KOPT-K1 (cell line): ENCODE measurements around the gene PPP1R12A.
"Not testable (repeated sequence)": the region's sequence is repeated elsewhere in the genome, so short reads cannot be mapped to it uniquely, and the experiment has no call there.

Source experiments
- H3K27ac ChIP-seq: fragments of 200-600 bp; sonication (generic); 2 replicates; pipeline ENCODE4 v1.5.1; 2016; ENCODE audit warnings: antibody characterized with exemption, mild to moderate bottlenecking, low read depth, low read length; ENCODE audit not compliant: poor library complexity, severe bottlenecking
- H3K36me3 ChIP-seq: fragments of 200-600 bp; sonication (generic); 2 replicates; pipeline ENCODE4 v1.5.1; 2017; ENCODE audit warnings: antibody characterized with exemption, mild to moderate bottlenecking, low read length, moderate library complexity; ENCODE audit not compliant: insufficient read depth
- H3K9me3 ChIP-seq: fragments of 200-600 bp; sonication (generic); 2 replicates; pipeline ENCODE4 v1.5.1; 2017; ENCODE audit warnings: antibody characterized with exemption, low read length, mild to moderate bottlenecking; ENCODE audit not compliant: insufficient read depth, poor library complexity, severe bottlenecking

The PPP1R12A gene

DNA sequence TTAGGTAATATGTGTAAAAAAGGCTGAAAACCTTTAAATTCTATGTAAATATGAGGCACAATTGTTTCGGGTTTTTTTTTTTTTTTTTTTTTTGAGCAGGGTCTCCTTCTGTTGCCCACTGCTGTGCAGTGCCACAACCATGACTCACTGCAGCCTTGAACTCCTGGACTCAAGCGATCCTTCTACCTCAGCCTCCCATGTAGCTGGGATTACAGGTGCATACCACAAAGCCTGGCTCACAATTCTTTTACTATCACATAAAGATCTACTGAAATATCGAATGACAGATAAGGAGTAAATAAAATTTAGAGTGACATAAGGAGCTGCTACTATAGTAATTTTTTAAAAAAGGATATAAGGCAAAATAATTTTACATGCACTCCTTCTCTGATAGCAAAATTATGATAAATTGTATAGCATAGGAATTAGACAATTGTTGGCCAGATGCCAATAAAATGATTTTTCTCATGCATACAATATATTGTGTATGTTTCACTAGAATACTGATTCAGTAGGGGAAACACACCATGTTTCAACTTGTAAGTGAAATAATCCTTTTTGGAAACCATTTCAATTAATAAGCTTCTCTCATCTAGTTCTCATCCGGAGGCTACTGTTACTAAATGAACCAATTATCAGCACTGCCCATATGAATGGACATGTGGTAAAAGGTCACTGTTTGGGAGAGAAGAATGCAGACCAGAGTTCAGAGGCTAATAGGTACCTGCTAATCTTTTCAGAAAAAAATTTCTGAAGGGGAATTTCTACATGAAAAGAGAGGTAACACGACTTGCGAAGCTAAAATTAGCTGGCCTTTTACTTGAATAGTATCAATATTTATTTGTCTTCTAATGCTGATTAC lies 108.4 kb downstream of the PPP1R12A start:
- H3K27ac ChIP-seq: no peak overlapping the region
- peaks cover 63% of the 10 kb centered on the region for H3K36me3 ChIP-seq

DNA sequence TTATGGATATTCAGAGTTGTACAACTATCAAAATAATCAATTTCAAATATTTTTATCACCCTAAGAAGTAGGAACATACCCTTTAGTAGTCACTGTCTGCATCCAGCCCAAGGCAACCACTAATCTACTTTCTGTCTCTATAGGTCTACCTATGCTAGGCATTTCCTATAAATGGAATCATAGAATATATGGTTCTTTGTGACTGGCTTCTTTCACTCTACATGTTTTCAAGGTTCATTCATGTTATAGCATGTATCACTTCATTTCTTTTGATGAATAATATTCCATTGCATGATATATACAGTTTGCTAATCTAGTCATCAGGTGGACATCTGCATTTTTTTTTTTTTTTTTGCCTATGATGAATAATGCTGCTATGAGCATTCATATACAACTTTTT lies 112.4 kb downstream of the PPP1R12A start:
- H3K36me3 ChIP-seq: peaks cover 67% of the 10 kb centered on the region
- no peaks in the 10 kb centered on the region for H3K9me3 ChIP-seq
- H3K27ac ChIP-seq: no peak overlapping the region

More for the DNA sequence above, 108.4 kb downstream of the PPP1R12A start:
- H3K9me3 ChIP-seq: no peaks in the 10 kb centered on the region

DNA sequence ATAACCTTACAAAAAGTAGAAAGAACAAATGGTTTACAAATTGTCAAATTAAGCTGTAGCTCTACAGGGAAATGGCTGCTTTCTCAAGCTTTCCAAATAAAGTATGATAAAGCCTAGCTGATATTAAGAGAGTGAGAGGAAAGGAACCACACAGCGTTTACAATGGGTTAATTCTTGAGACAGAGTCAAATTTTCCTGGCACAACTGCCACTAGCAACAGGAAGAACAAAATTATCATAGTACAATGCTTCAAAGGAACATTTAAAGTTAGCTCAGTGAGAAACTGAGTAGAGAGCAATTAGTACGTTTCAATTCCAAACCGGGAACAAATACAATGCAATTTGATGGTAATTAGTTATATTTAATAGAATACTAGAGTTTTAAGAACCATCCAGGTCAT lies 116.0 kb downstream of the PPP1R12A start:
- Histone ChIP-seq H3K9me3 (no peaks in the 10 kb centered on the region), H3K27ac (no peak overlapping the region), H3K36me3 (peaks cover 78% of the 10 kb centered on the region)

DNA sequence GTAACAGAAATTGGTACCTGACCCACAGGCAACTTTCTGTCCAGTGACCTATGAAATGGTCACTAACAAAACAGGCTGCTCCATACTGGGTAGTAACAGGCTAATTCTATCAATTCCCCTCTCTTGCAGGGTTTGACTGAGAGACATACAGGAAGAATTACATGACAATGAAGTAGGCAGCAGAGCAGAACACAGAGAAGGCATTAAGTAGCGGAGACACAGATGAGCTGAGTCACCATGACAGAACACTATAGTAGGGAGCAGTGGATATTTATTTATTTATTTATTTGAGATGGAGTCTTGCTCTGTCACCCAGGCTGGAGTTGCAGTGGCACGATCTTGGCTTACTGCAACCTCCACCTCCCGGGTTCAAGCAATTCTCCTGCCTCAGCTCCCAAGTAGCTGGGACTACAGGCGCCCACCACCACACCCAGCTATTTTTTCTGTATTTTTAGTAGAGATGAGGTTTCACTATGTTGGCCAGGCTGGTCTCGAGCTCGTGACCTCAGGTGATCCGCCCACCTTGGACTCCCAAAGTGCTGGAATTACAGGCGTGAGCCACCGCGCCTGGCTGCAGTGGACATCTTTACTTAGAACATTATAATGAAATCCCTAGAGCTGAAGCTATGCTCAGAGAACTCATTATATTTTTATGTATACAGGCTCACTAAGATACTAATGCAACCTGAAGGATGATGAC lies 150.4 kb downstream of the PPP1R12A start:
- not testable (repeated sequence) for H3K27ac ChIP-seq, H3K9me3 ChIP-seq
- H3K36me3 ChIP-seq: peaks cover 86% of the 10 kb centered on the region

DNA sequence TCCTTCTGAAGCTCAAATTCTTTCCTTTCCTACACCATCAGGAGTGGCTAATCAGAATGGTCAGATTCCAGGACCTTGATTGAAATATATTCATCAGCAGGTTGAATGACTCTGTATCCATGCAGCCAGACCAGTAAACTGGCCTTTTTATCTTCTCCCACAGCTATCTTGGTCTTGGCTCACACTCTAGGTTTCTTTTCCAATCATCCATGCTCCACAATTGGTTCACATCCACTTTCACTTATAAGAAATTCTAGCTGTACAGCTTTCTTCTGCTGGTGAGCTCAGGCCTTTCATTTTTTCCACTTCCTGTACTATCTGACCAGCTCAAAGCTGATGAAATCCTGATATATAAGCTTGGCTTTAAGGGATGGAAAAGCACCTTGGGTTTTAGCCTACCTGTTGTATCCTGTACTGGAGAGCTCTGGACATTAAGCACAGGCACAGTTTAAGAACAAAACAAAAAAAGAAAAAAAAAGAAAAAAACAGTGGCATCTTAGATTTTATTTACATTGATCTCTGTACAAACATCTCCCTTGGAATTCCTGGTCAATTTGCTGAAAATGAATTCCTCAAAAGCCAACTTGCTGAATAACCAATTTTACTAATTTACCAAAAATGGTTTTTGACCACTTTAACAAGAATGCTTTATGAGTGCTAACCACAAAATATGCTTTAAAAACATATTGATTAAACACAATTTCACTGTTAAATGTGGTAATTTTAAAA lies 152.6 kb downstream of the PPP1R12A start:
- no peak overlapping the region for H3K27ac ChIP-seq
- peaks cover 82% of the 10 kb centered on the region for H3K36me3 ChIP-seq
- no peaks in the 10 kb centered on the region for H3K9me3 ChIP-seq

DNA sequence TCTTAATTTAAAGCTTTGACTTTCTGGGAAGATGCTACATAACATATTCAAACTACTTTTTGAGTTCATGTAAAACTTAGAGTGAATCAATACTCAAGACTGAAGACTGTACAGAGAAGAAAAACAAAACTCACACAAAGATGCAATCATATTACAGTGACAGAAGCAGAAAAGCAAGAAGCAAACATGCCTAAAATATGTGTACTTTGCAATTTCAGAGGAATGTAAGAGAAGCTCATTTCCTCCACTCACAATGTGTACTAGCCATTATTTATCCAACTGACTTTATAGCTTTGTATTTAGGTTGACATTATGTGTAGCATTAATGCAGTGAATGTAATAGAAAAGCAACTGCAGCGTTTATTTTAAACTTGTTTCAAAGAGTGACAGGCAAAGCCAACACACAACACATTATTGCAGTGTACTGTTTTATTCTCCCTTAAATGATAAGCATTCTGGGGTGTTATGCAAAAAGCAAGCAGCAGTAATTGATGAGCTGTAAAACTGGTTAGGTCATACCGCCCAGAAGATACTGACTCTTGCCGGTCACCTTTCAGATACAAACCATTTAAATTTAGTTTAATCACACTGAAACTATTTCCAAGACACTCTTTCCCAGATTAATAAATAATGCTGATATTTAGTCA lies 156.0 kb downstream of the PPP1R12A start:
- H3K27ac ChIP-seq: no peak overlapping the region
- peaks cover 70% of the 10 kb centered on the region for H3K36me3 ChIP-seq
- H3K9me3 ChIP-seq: no peaks in the 10 kb centered on the region

DNA sequence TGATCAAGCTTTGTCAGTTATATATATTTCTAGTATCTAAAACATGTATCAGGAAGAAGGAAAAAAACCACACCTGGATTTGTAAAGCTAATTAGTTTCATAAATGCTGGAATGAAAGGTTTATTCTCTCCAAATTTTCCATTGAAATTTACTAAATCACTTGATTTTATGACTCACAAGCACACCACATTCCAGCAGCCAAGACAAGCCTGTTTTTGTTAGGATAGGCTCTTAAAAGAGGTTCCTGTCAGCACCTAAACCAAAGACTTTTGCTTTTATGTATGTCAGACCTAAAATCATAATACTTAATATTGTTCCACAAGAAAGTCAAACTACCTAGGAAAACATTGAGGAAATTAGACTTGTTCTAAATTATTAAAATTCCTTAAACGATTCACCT lies 158.8 kb downstream of the PPP1R12A start:
- Histone ChIP-seq H3K9me3 (no peaks in the 10 kb centered on the region), H3K36me3 (peaks cover 59% of the 10 kb centered on the region), H3K27ac (no peak overlapping the region)

DNA sequence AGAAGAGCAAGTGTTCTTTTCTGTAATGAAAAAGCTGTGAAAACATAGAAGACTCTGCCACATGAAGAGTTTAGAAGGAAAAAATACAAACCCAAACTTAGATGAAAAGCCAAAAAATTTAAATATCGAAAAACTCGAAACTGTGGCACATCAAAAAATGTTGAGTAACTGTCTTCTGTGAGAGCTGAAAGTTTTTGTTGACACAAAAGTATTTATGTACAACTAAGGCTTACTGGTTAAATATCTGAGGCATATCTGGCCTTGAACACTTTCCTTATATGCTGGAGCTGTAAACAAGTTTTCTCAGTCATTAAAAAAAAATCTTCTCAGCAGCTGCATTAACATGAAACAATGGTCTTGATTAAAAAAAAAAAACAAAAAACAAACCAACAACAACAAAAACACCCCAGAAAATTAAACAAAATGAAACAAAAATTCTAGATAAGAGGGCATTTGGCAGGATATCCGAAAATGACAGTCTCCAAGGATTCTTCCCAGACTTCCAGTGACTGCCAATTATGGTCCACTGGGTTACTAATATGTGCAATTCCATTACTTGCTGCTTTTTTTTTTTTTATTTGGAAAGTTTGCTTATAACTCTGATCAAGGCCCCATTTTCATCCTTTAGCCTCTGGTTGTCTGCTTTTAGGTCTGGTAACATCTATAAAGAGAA lies 159.4 kb downstream of the PPP1R12A start:
- no peaks in the 10 kb centered on the region for H3K9me3 ChIP-seq
- peaks cover 55% of the 10 kb centered on the region for H3K36me3 ChIP-seq
- H3K27ac ChIP-seq: no peak overlapping the region

DNA sequence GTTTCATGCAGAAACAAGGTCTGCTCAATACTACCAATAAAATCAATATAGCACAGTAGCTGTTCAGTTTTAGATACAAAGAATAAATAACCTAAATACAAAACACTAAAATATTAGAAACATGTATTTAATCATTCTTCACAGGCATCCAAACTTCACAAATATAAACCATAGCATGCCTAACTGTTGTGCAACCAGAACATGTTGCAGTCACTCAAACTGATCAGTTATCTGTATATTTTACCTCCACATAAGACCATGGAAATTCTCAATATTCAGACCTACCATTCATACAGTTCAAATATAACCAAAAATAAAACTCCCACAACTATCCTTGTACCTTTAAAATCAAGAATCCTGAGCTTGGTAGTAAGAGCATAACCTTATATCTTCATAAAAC lies 161.0 kb downstream of the PPP1R12A start:
- H3K9me3 ChIP-seq: no peaks in the 10 kb centered on the region
- peaks cover 41% of the 10 kb centered on the region for H3K36me3 ChIP-seq
- no peak overlapping the region for H3K27ac ChIP-seq

DNA sequence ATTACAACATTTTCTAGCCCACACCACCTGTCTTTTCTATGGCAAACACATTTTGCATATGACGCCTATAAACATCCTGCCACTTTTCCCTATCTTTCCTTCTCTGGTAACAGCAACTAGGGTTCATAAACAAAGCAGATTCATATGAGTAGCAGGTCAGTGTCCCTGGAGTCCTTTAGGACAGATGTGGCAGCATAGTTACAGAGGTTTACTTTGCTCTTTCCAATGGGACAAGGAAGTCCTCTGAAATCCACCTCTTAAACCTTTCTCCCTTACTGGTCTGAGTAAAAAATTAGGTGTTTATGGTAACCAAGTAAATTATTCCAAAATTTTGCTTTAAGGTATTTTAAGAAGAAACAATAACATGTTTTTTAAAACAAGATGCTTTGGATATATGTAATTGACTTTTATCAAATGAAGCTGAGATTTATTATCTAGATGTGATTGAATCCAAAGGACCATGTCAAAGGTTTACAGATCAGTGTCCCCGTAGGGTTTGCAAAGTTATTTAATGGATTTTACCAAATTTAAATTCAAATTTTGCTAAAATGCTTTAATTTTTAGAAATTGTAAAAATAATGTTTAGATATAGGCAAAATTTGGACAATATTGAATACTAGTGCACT lies 164.9 kb downstream of the PPP1R12A start:
- Histone ChIP-seq H3K36me3 (peaks cover 19% of the 10 kb centered on the region), H3K27ac (no peak overlapping the region), H3K9me3 (no peaks in the 10 kb centered on the region)

DNA sequence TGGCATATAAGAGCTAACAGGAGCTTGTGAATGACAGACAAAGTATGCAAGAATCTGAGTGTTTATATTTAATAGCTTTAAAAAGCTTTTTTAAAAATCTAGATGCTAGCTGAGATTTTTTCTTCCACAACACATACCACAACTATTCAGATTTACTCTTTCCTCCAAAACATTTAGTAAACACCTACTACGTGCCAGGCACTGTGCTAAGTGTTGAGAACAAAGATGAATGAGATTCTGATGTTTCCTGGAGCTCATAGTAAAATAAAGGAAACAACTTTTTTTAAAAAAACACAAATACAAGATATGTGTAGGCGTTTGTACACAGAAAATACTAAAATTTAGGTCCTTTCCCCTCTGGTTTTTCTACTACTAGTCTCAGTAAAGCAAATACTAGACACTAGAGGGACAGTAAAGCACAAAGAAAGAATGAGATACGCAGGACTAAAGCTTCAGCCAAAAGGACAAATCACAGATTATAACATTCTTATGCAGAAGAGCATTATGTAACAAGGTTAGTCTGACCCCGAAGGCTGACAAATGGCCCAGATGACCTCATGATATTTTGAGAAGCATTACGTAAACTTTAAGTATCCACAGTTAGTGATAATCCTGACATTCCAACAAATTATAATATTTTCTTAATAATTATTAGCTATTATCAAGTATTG lies 165.6 kb downstream of the PPP1R12A start:
- H3K27ac ChIP-seq: no peak overlapping the region
- H3K36me3 ChIP-seq: peaks cover 13% of the 10 kb centered on the region

DNA sequence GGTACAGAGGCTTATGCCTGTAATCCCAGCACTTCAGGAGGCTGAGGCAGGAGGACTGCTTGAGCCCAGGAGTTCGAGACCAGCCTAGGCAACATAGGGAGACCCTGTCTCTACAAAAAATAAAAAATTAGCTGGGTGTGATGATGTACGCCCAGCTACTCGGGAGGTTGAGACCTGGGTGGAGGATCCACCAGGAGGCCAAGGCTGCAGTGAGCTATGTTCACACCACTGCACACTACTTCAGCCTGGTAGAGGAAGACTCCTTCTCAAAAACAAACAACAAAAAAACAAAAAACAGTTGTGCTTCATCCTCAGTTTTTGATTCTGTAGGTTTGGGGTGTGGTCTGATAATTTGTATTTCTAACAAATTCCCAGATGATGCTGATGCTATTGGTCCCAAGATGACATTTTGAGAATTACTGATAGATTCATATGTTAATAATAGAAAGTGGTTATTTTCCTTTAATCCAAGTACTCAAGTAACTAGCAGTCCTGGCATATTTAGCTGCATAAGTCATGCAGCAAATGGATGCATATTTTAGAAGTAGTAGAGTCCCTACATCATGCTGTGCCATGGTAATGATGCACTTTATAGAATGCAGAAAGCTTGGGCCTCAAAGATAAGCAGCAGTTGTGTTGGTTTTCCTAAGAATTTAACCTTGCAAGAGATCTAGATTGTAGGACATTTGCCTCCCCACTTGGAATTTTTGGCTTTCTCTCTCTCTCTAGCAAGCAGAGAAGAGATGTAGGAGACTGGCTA lies 168.0 kb downstream of the PPP1R12A start:
- H3K9me3 ChIP-seq: no peaks in the 10 kb centered on the region
- no peaks in the 10 kb centered on the region for H3K36me3 ChIP-seq
- H3K27ac ChIP-seq: no peak overlapping the region

More for the DNA sequence above, 165.6 kb downstream of the PPP1R12A start:
- no peaks in the 10 kb centered on the region for H3K9me3 ChIP-seq

DNA sequence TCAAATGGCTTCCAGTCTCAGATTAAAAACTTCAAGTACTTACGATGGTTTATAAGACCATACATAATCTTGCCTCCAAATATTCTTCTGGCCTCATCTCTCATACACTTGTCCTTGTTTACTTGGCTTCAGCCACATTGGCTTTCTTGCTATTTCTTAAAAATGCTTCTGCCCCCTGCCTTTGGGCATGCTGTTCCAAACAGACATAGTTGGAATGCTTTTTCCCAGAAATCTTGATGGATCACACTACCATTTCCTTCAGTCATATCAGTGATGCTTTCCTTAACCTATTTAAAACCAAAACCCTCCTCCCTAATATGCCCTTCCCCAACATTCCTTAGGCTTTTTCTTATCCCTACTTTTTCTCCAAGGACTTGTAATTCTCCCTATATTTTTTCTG lies 169.7 kb downstream of the PPP1R12A start:
- Histone ChIP-seq H3K9me3 (no peaks in the 10 kb centered on the region), H3K36me3 (no peaks in the 10 kb centered on the region), H3K27ac (no peak overlapping the region)
